Endothelial cell of umbilical vein (primary cell): ENCODE measurements around the gene SGO1. TPM values are rescaled to one million over a fixed set of nuclear protein-coding genes. Genes with fewer than 3 reads are reported as not detected.

Experiments used
- BruUV-seq: library from RNA; stranded (reverse); fragments of 400-500 nt; replicated peaks from 2 replicates; lab custom pipeline; 2021; lab: Mats Ljungman, UMichigan
- CTCF ChIA-PET: fragments of 300-600, 350-600 bp; sonication (Branson Sonifier 250); formaldehyde crosslinking; loops from one replicate; lab custom pipeline; 2021; ENCODE audit warnings: antibody characterized with exemption, inconsistent platforms; lab: Charles Lee
- POLR2A ChIA-PET: fragments of 300-600, 350-600 bp; sonication (Branson Sonifier 250); formaldehyde crosslinking; loops from one replicate; lab custom pipeline; 2021; ENCODE audit warnings: antibody characterized with exemption, inconsistent platforms; lab: Charles Lee
- DNase-seq: peaks from one replicate; pipeline ENCODE4 v3.0.0-alpha.2; 2011; ENCODE audit warnings: low read depth, low spot score
- FAIRE-seq: peaks from 2 replicates; lab custom pipeline; 2011; peaks lifted over from hg19 to GRCh38; lab: Jason Lieb, UNC
- H2AFZ ChIP-seq: 2 replicates; pipeline ENCODE4 v1.6.0; 2012; ENCODE audit warnings: low read depth, low read length, control low read depth, inconsistent platforms
- H3K27ac ChIP-seq: 2 replicates; pipeline ENCODE4 v1.5.1; 2011; ENCODE audit warnings: low read depth, mild to moderate bottlenecking, control low read depth, low read length, moderate library complexity; ENCODE audit not compliant: insufficient read depth
- H3K27me3 ChIP-seq, 2 experiments: 2 replicates each; pipeline versions ENCODE4 v1.6.0 to v1.6.1; 2011; ENCODE audit warnings: low read length in 2 of 2, mixed read lengths in 1 of 2; ENCODE audit not compliant: control insufficient read depth in 2 of 2, insufficient read depth in 2 of 2
- H3K36me3 ChIP-seq, 2 experiments: 2 replicates in 1 of 2; 3 replicates in 1 of 2; pipeline ENCODE4 v1.5.1; 2011; ENCODE audit warnings: low read length in 2 of 2, mild to moderate bottlenecking in 1 of 2, moderate library complexity in 1 of 2; ENCODE audit not compliant: control insufficient read depth in 2 of 2, insufficient read depth in 2 of 2; ENCODE audit errors: extremely low read depth in 1 of 2
- H3K4me1 ChIP-seq: 3 replicates; pipeline ENCODE4 v1.5.1; 2011; ENCODE audit warnings: mild to moderate bottlenecking, low read length; ENCODE audit not compliant: control insufficient read depth, insufficient read depth; ENCODE audit errors: extremely low read depth
- H3K4me2 ChIP-seq: 2 replicates; pipeline ENCODE4 v1.6.1; 2011; ENCODE audit warnings: low read length, control low read depth, mixed read lengths; ENCODE audit not compliant: insufficient read depth
- H3K4me3 ChIP-seq, 3 experiments: fragments of 200-600 bp in 1 of 3; sonication (generic), shearing (Covaris generic) in 1 of 3; replicated peaks in 1 of 3; 2 replicates each; pipeline ENCODE4 v1.5.1; 2011 to 2016; ENCODE audit warnings: control low read depth in 3 of 3, low read length in 3 of 3, mild to moderate bottlenecking in 2 of 3, inconsistent platforms in 1 of 3, low read depth in 1 of 3, moderate library complexity in 1 of 3; ENCODE audit not compliant: insufficient read depth in 1 of 3
- H3K79me2 ChIP-seq: 2 replicates; pipeline ENCODE4 v1.6.0; 2012; ENCODE audit warnings: low read length, inconsistent platforms; ENCODE audit not compliant: control insufficient read depth, insufficient read depth
- H3K9ac ChIP-seq: replicated peaks from 2 replicates; pipeline ENCODE3; 2011; ENCODE audit warnings: low read length, control low read depth; ENCODE audit not compliant: insufficient read depth; ENCODE audit errors: extremely low read depth
- H3K9me1 ChIP-seq: replicated peaks from 3 replicates; pipeline ENCODE4 v1.6.0; 2011; ENCODE audit warnings: mild to moderate bottlenecking, low read length; ENCODE audit not compliant: control insufficient read depth, insufficient read depth; ENCODE audit errors: extremely low read depth
- H3K9me3 ChIP-seq: replicated peaks from 2 replicates; pipeline ENCODE4 v1.5.1; 2012; ENCODE audit warnings: low read length, inconsistent platforms; ENCODE audit not compliant: control insufficient read depth, insufficient read depth
- H4K20me1 ChIP-seq: replicated peaks from 2 replicates; pipeline ENCODE3; 2011; ENCODE audit warnings: mild to moderate bottlenecking, low read length; ENCODE audit not compliant: control insufficient read depth, insufficient read depth; ENCODE audit errors: extremely low read depth
- CTCF ChIP-seq, 2 donors: IDR thresholded peaks; 1 replicate in 1 of 2; 2 replicates in 1 of 2; pipeline ENCODE4 v1.5.1; 2011; ENCODE audit warnings: low read length in 2 of 2, mild to moderate bottlenecking in 2 of 2, moderate library complexity in 2 of 2, control low read depth in 1 of 2, inconsistent platforms in 1 of 2, low read depth in 1 of 2; ENCODE audit not compliant: insufficient read depth in 1 of 2; ENCODE audit errors: extremely low read depth in 1 of 2
- EZH2 ChIP-seq: IDR thresholded peaks from 2 replicates; pipeline ENCODE4 v1.6.1; 2012; ENCODE audit warnings: borderline replicate concordance, low read depth, mild to moderate bottlenecking, moderate library complexity, low read length, inconsistent platforms; ENCODE audit not compliant: severe bottlenecking
- GATA2 ChIP-seq: IDR thresholded peaks from 2 replicates; pipeline ENCODE4 v1.7.0; 2011; ENCODE audit warnings: low read depth, mild to moderate bottlenecking, moderate library complexity, mixed read lengths, low read length; ENCODE audit not compliant: insufficient read length, insufficient read depth
- JUN ChIP-seq: IDR thresholded peaks from 2 replicates; pipeline ENCODE4 v1.6.1; 2011; ENCODE audit warnings: borderline replicate concordance, low read depth; ENCODE audit not compliant: insufficient read length, insufficient read depth
- MAX ChIP-seq: IDR thresholded peaks from 2 replicates; pipeline ENCODE4 v1.6.1; 2011; ENCODE audit not compliant: insufficient read depth, insufficient read length
- POLR2A ChIP-seq: IDR thresholded peaks from 2 replicates; pipeline ENCODE4 v1.6.1; 2012; ENCODE audit warnings: low read depth, mild to moderate bottlenecking, control low read depth, low read length
- dilution Hi-C: fragments of 300-500 bp; cut with MboI; formaldehyde crosslinking; loops from one replicate; pipeline ENCODE4 v1.15.0; 2019; ENCODE audit warnings: low sequenced_read_pairs; ENCODE audit not compliant: extremely low pct_ligation_motif_present
- intact Hi-C: fragments of 100-400 bp; cut with micrococcal nuclease; formaldehyde crosslinking; loops from one replicate; pipeline ENCODE4 v1.10.0; 2022
- polyA plus RNA-seq, 4 experiments: library from polyadenylated mRNA; depleted of rRNA in 3 of 4; stranded (reverse) in 3 of 4; unstranded in 1 of 4; fragments of >200 nt; gene quantifications; 2 replicates each; pipeline versions ENCODE4 v1.2.1 to v1.2.3, GENCODE V29; 2011 to 2012; ENCODE audit warnings: missing spikeins in 1 of 4
- total RNA-seq: library from RNA; stranded (reverse); gene quantifications from 2 replicates; pipeline ENCODE4 v1.2.3, GENCODE V29; 2021

The SGO1 gene
- total and polyA plus RNA-seq, 2 donors (not counting 3 experiments of a cell fraction or from before 2014, with no cell fraction given), result 2.0 to 21.7 TPM

GRCh38 chr3:20140881-20141280 lies 45.1 kb downstream of the SGO1 start:
- intact Hi-C loops (no loop called here), dilution Hi-C loops (no loop called here)
- no peaks in the 10 kb centered on the region for H3K27me3 ChIP-seq
- FAIRE-seq (no peak), DNase-seq (no peak)
- no peak overlapping the region for H3K27ac ChIP-seq
- no peak overlapping the region for H3K4me3 ChIP-seq
- H3K4me1 ChIP-seq, result no peaks in the 10 kb centered on the region
- H4K20me1 ChIP-seq, result no peaks in the 10 kb centered on the region
- H3K36me3 ChIP-seq, result no peaks in the 10 kb centered on the region
- BruUV-seq, result no TSS peak
- no peak overlapping the region for H3K4me2 ChIP-seq
- ChIA-PET POLR2A (no interaction called here), CTCF (no interaction called here)
- no peaks in the 10 kb centered on the region for H3K79me2 ChIP-seq
- H3K9ac ChIP-seq, result no peak overlapping the region
- H2AFZ ChIP-seq, result no peak overlapping the region
- no peaks in the 10 kb centered on the region for H3K9me3 ChIP-seq
- H3K9me1 ChIP-seq, result no peaks in the 10 kb centered on the region
- TF ChIP-seq JUN, result no peak
- TF ChIP-seq EZH2, result no peak
- TF ChIP-seq POLR2A, result no peak
- TF ChIP-seq MAX, result no peak

- H3K9ac ChIP-seq, result no peak overlapping the region
- no peak overlapping the region for H3K27ac ChIP-seq
- H3K36me3 ChIP-seq, result no peaks in the 10 kb centered on the region
- H4K20me1 ChIP-seq, result no peaks in the 10 kb centered on the region
- dilution Hi-C loops (no loop called here), intact Hi-C loops (no loop called here)
- no peaks in the 10 kb centered on the region for H3K9me3 ChIP-seq
- no peak for TF ChIP-seq GATA2
- no peak for TF ChIP-seq CTCF (IDR thresholded peaks at IDR 0.05; ENCODE audit: extremely low read depth in 1 of 2, insufficient read depth in 1 of 2, low read depth in 1 of 2, low read length in 2 of 2)
- TF ChIP-seq MAX, result no peak
- POLR2A ChIA-PET, result no interaction called here
- DNase-seq (no peak), FAIRE-seq (no peak)
- H3K9me1 ChIP-seq, result no peaks in the 10 kb centered on the region
- no peak overlapping the region for H2AFZ ChIP-seq
- no peaks in the 10 kb centered on the region for H3K79me2 ChIP-seq
- no peaks in the 10 kb centered on the region for H3K4me1 ChIP-seq
- CTCF ChIA-PET, result interaction anchor here (1.1 to 1.7 kb wide), 4 partner anchors 14 to 58 kb away, joined by 3 to 4 read pairs (median 3); no protein-coding TSS in a partner anchor
- H3K4me3 ChIP-seq, result no peak overlapping the region
- H3K4me2 ChIP-seq, result no peak overlapping the region
- no peaks in the 10 kb centered on the region for H3K27me3 ChIP-seq
- no TSS peak for BruUV-seq
Measured at GRCh38 chr3:20137647-20138046, 48.4 kb downstream of the SGO1 start.
